K562 (cell line): Measurements from ENCODE around the gene SGSM2. TPM values are rescaled to one million over a fixed set of nuclear protein-coding genes. Genes with fewer than 3 reads are reported as not detected.

Experiments used
- BRF2 ChIP-seq: IDR thresholded peaks from 3 replicates; pipeline ENCODE4 v1.6.1; 2011; ENCODE audit warnings: borderline replicate concordance, mild to moderate bottlenecking; ENCODE audit not compliant: insufficient read length, insufficient read depth
- CBX2 ChIP-seq: fragments of 200-600 bp; sonication (generic); IDR thresholded peaks from one replicate; pipeline ENCODE4 v1.6.1; 2012; ENCODE audit warnings: mild to moderate bottlenecking, low read length, inconsistent platforms; ENCODE audit not compliant: insufficient read depth, poor library complexity, severe bottlenecking
- E2F6 ChIP-seq, 2 experiments: IDR thresholded peaks; 2 replicates each; pipeline ENCODE4 v1.6.1; 2011; ENCODE audit warnings: borderline replicate concordance in 1 of 2, control low read depth in 1 of 2, low read depth in 1 of 2, low read length in 1 of 2, mild to moderate bottlenecking in 1 of 2, mixed read lengths in 1 of 2, moderate library complexity in 1 of 2; ENCODE audit not compliant: insufficient read depth in 1 of 2, insufficient read length in 1 of 2, poor library complexity in 1 of 2, severe bottlenecking in 1 of 2; ENCODE audit errors: extremely low read depth in 1 of 2
- ESRRA ChIP-seq: fragments of 450-650 bp; IDR thresholded peaks from 2 replicates; pipeline ENCODE4 v1.6.1; 2014; ENCODE audit warnings: low read depth, mild to moderate bottlenecking, moderate library complexity, borderline replicate concordance
- FOXK2 ChIP-seq, 2 experiments: fragments of 450-650 bp; IDR thresholded peaks in 1 of 2; conservative IDR thresholded peaks in 1 of 2; 2 replicates each; pipeline ENCODE4 v1.6.1; 2016; ENCODE audit warnings: low read depth in 2 of 2, mild to moderate bottlenecking in 1 of 2
- HDGF ChIP-seq: fragments of 450-650 bp; IDR thresholded peaks from 2 replicates; pipeline ENCODE4 v1.6.1; 2016
- HNRNPH1 ChIP-seq: fragments of 200-400 bp; formaldehyde crosslinking; optimal IDR thresholded peaks from 2 replicates; pipeline ENCODE3; 2017; ENCODE audit warnings: low read depth, mild to moderate bottlenecking, low read length, moderate library complexity
- MAFF ChIP-seq: IDR thresholded peaks from 2 replicates; pipeline ENCODE4 v1.6.1; 2012; ENCODE audit warnings: low read length, improper control_type of control experiment
- MAZ ChIP-seq, 2 experiments: fragments of 450-650 bp in 1 of 2; sonication (generic) in 1 of 2; formaldehyde crosslinking; IDR thresholded peaks in 1 of 2; conservative IDR thresholded peaks in 1 of 2; 2 replicates each; pipeline versions ENCODE4 v1.4.0 to v1.5.0; 2020; ENCODE audit warnings: mild to moderate bottlenecking in 1 of 2, missing genetic modification reagents in 1 of 2
- RBFOX2 ChIP-seq: fragments of 200-400 bp; formaldehyde crosslinking; IDR thresholded peaks from 2 replicates; pipeline ENCODE4 v1.6.1; 2017; ENCODE audit warnings: low read depth, mild to moderate bottlenecking, low read length, moderate library complexity
- RBM25 ChIP-seq: fragments of 200-400 bp; formaldehyde crosslinking; IDR thresholded peaks from 2 replicates; pipeline ENCODE4 v1.6.1; 2018; ENCODE audit warnings: low read length, low read depth, moderate library complexity; ENCODE audit not compliant: severe bottlenecking
- SAFB ChIP-seq: fragments of 200-400 bp; formaldehyde crosslinking; IDR thresholded peaks from 2 replicates; pipeline ENCODE4 v1.6.1; 2017; ENCODE audit warnings: low read depth, low read length, borderline replicate concordance
- STAT6 ChIP-seq: sonication (generic); formaldehyde crosslinking; IDR thresholded peaks from 2 replicates; pipeline ENCODE4 v1.8.1; 2023; ENCODE audit warnings: mild to moderate bottlenecking, missing genetic modification reagents
- TAL1 ChIP-seq: fragments of 450-650 bp; IDR thresholded peaks from 2 replicates; pipeline ENCODE4 v1.6.1; 2016; ENCODE audit warnings: mild to moderate bottlenecking
- TEAD1 ChIP-seq, 2 experiments: fragments of 450-650 bp in 1 of 2; sonication (generic) in 1 of 2; formaldehyde crosslinking; IDR thresholded peaks; 2 replicates each; pipeline versions ENCODE4 v1.4.0 to v1.8.0; 2020 to 2022; ENCODE audit warnings: mild to moderate bottlenecking in 2 of 2, missing genetic modification reagents in 1 of 2
- TRIM24 ChIP-seq, 2 experiments: fragments of 450-650 bp; IDR thresholded peaks; 2 replicates each; pipeline ENCODE4 v1.6.1; 2016
- USF2 ChIP-seq: sonication (generic); formaldehyde crosslinking; IDR thresholded peaks from 2 replicates; pipeline ENCODE4 v1.5.0; 2020; ENCODE audit warnings: missing genetic modification reagents
- XRCC3 ChIP-seq: fragments of 450-650 bp; IDR thresholded peaks from 2 replicates; pipeline ENCODE4 v1.6.1; 2017; ENCODE audit warnings: mild to moderate bottlenecking, moderate library complexity
- ZFX ChIP-seq: sonication (generic); formaldehyde crosslinking; IDR thresholded peaks from 2 replicates; pipeline ENCODE4 v1.8.0; 2022; ENCODE audit warnings: mild to moderate bottlenecking, missing genetic modification reagents, moderate library complexity
- ZNF263 ChIP-seq: sonication (generic); formaldehyde crosslinking; IDR thresholded peaks from 2 replicates; pipeline ENCODE4 v1.8.0; 2022; ENCODE audit warnings: mild to moderate bottlenecking, missing genetic modification reagents, borderline replicate concordance
- ZNF778 ChIP-seq: fragments of 450-650 bp; formaldehyde crosslinking; IDR thresholded peaks from 2 replicates; pipeline ENCODE4 v1.4.0; 2020; ENCODE audit warnings: mild to moderate bottlenecking, moderate library complexity
- ZNF780A ChIP-seq: fragments of 250-450 bp; sonication (Bioruptor Pico); IDR thresholded peaks from 2 replicates; pipeline ENCODE4 v1.5.0; 2021; ENCODE audit warnings: mild to moderate bottlenecking
- polyA plus RNA-seq, 8 experiments: library from polyadenylated mRNA; depleted of rRNA in 4 of 8; stranded (reverse) in 5 of 8; unstranded in 3 of 8; fragments of >200 nt; fragmentation: Nextera tagmentation in 2 of 8; fragmentation: Illumina TruSeq in 1 of 8; extraction: Ambion mirVana in 2 of 8; extraction: Trizol in 1 of 8; gene quantifications; 2 replicates each; pipeline versions ENCODE4 v1.2.1 to v1.2.3, GENCODE V29; 2011 to 2014; ENCODE audit warnings: inconsistent platforms in 1 of 8, missing spikeins in 1 of 8
- total RNA-seq, 7 experiments: library from RNA; depleted of rRNA in 6 of 7; stranded (reverse); fragments of >200 nt in 6 of 7; fragmentation: Illumina TruSeq in 2 of 7; extraction: Trizol in 2 of 7; gene quantifications; 2 replicates each; pipeline versions ENCODE4 v1.2.1 to v1.2.3, GENCODE V29; 2011 to 2021; ENCODE audit warnings: low replicate concordance in 1 of 7

Gene SGSM2
- total and polyA plus RNA-seq, 9 of the 15 experiments (the other 6 are each of a cell fraction or from before 2014, with no cell fraction given), result 0.20 to 26.3 (median 14.8) TPM

- TF ChIP-seq STAT6 (CRISPR knock-in tag), result no peak
- TF ChIP-seq E2F6 (IDR thresholded peaks at IDR 0.05; ENCODE audit: borderline replicate concordance in 1 of 2, extremely low read depth in 1 of 2, insufficient read depth in 1 of 2, insufficient read length in 1 of 2, low read depth in 1 of 2, low read length in 1 of 2, poor library complexity in 1 of 2, severe bottlenecking in 1 of 2), result peak in 1 of 2 experiments; percentile 17
- TF ChIP-seq ESRRA, result no peak
- no peak for TF ChIP-seq XRCC3
- TF ChIP-seq HDGF, result no peak
- TF ChIP-seq ZFX (CRISPR knock-in tag), result peak; percentile 74
- peak; percentile 29; the same call in 1 of the 2 replicates for TF ChIP-seq USF2
- no peak for TF ChIP-seq TEAD1 (CRISPR knock-in tag; IDR thresholded peaks at IDR 0.05)
- no peak for TF ChIP-seq TRIM24 (IDR thresholded peaks at IDR 0.05)
- TF ChIP-seq BRF2, result no peak
- TF ChIP-seq ZNF780A (CRISPR knock-in tag), result no peak
- TF ChIP-seq ZNF263 (CRISPR knock-in tag), result peak; percentile 26; the same call in 1 of the 2 replicates
- no peak for TF ChIP-seq MAFF
- TF ChIP-seq SAFB, result peak; percentile 46; the same call in 1 of the 2 replicates
- TF ChIP-seq MAZ (CRISPR knock-in tag; conservative IDR thresholded peaks at IDR 0.05 in 1 of 2, IDR thresholded peaks at IDR 0.05 in 1 of 2), result no peak
- no peak for TF ChIP-seq HNRNPH1
- no peak for TF ChIP-seq TAL1
- TF ChIP-seq RBM25, result no peak
- TF ChIP-seq ZNF778 (CRISPR knock-in tag), result no peak
- no peak for TF ChIP-seq CBX2
- TF ChIP-seq FOXK2 (conservative IDR thresholded peaks at IDR 0.05 in 1 of 2, IDR thresholded peaks at IDR 0.05 in 1 of 2; ENCODE audit: low read depth in 2 of 2), result peak in 1 of 2 experiments; percentile 29; a peak in 2 of 4 replicates
- TF ChIP-seq RBFOX2, result peak; percentile 49
These were observed 63.2 kb downstream of the SGSM2 start (continued) for GRCh38 chr17:2400474-2400866.
